Mesendoderm (in vitro differentiated cells): Measurements from ENCODE around the gene CASP9.

ENCODE experiments used
- DNase-seq: peaks from one replicate; pipeline ENCODE4 v3.0.0; 2013
- H2AK5ac ChIP-seq: 2 replicates; pipeline ENCODE4 v1.6.1; 2013; ENCODE audit warnings: low read length, inconsistent platforms
- H2BK120ac ChIP-seq: 2 replicates; pipeline ENCODE4 v1.6.1; 2013; ENCODE audit warnings: low read depth, mild to moderate bottlenecking, low read length, moderate library complexity, mixed read lengths
- H2BK15ac ChIP-seq: replicated peaks from 2 replicates; pipeline ENCODE4 v1.6.1; 2013; ENCODE audit warnings: low read depth, mild to moderate bottlenecking, moderate library complexity
- H2BK5ac ChIP-seq: 2 replicates; pipeline ENCODE4 v1.6.1; 2013; ENCODE audit warnings: low read length, inconsistent platforms
- H3K18ac ChIP-seq: 2 replicates; pipeline ENCODE4 v1.6.1; 2013; ENCODE audit warnings: mild to moderate bottlenecking, low read length, mixed read lengths
- H3K23ac ChIP-seq: one replicate; pipeline ENCODE4 v1.6.1; 2013; ENCODE audit warnings: low read length
- H3K27ac ChIP-seq: 2 replicates; pipeline ENCODE4 v1.5.1; 2013; ENCODE audit warnings: low read depth, mild to moderate bottlenecking, inconsistent platforms, low read length, moderate library complexity
- H3K27me3 ChIP-seq: 2 replicates; pipeline ENCODE4 v1.6.1; 2013; ENCODE audit warnings: low read length, control low read depth, mild to moderate bottlenecking, inconsistent platforms; ENCODE audit not compliant: insufficient read depth, poor library complexity
- H3K36me3 ChIP-seq: 2 replicates; pipeline ENCODE4 v1.6.1; 2013; ENCODE audit warnings: low read length, inconsistent platforms; ENCODE audit not compliant: control insufficient read depth, insufficient read depth
- H3K4ac ChIP-seq: one replicate; pipeline ENCODE4 v1.6.1; 2013; ENCODE audit warnings: low read depth, mild to moderate bottlenecking, low read length, moderate library complexity
- H3K4me1 ChIP-seq: 2 replicates; pipeline ENCODE4 v1.6.1; 2013; ENCODE audit warnings: low read depth, low read length, inconsistent platforms; ENCODE audit not compliant: control insufficient read depth
- H3K4me2 ChIP-seq: 2 replicates; pipeline ENCODE4 v1.6.1; 2013; ENCODE audit warnings: low read length
- H3K4me3 ChIP-seq: 2 replicates; pipeline ENCODE4 v1.5.1; 2013; ENCODE audit warnings: mild to moderate bottlenecking, low read length
- H3K56ac ChIP-seq: one replicate; pipeline ENCODE4 v1.6.1; 2013; ENCODE audit warnings: low read length
- H3K79me1 ChIP-seq: 2 replicates; pipeline ENCODE4 v1.6.1; 2013; ENCODE audit warnings: low read length, inconsistent platforms
- H3K79me2 ChIP-seq: 2 replicates; pipeline ENCODE4 v1.6.1; 2013; ENCODE audit warnings: mild to moderate bottlenecking, low read length; ENCODE audit not compliant: control insufficient read depth, insufficient read depth
- H3K9ac ChIP-seq: 2 replicates; pipeline ENCODE4 v1.6.1; 2013; ENCODE audit warnings: low read length, inconsistent platforms
- H4K5ac ChIP-seq: one replicate; pipeline ENCODE4 v1.6.1; 2013; ENCODE audit warnings: low read length
- H4K8ac ChIP-seq: one replicate; pipeline ENCODE4 v1.6.1; 2013; ENCODE audit warnings: low read depth, mild to moderate bottlenecking, control low read depth, low read length, moderate library complexity
- WGBS: extraction: QIAGEN DNeasy Blood & Tissue Kit; methylation state at CpG from one replicate; pipeline ENCODE4 v1.1.7; 2013; ENCODE audit warnings: low lambda C conversion rate, missing lambda C conversion rate; ENCODE audit not compliant: insufficient coverage; ENCODE audit errors: extremely low coverage; 5-methylcytosine and 5-hydroxymethylcytosine counted together

The CASP9 gene

DNA sequence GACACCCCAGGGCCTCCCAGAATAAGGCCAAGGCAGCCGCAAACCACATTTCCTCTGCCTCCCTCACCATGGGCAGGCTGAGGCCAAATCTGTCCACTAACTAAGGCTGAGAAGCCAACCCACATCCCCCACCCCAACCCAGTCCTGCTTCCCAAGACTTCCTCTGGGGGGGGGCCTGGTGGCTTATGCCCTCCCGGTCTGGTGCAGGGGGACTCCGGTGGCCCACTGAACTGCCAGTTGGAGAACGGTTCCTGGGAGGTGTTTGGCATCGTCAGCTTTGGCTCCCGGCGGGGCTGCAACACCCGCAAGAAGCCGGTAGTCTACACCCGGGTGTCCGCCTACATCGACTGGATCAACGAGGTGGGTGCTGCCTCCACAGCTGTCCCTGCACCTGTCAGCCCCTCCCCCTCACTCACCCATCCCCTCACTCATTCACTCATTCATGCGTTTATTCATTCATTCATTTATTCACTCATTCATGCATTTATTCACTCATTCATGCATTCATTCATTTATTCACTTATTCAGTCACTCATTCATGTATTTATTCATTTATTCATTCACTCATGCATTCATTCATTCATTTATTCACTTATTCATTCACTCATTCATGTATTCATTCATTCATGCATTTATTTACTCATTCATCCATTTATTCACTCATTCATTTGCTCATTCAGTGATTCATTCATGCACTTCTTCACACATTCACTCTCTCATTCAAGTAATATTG is 78.5 kb downstream of the CASP9 start:
- Histone ChIP-seq H2BK5ac (no peak overlapping the region), H3K56ac (no peak overlapping the region), H3K79me1 (no peaks in the 10 kb centered on the region), H3K36me3 (no peaks in the 10 kb centered on the region), H4K5ac (no peak overlapping the region), H3K9ac (no peak overlapping the region), H2AK5ac (no peak overlapping the region), H3K4me1 (no peaks in the 10 kb centered on the region), H3K4ac (no peak overlapping the region), H3K23ac (no peak overlapping the region), H3K79me2 (no peaks in the 10 kb centered on the region), H3K27me3 (no peaks in the 10 kb centered on the region), H2BK15ac (no peak overlapping the region), H4K8ac (no peak overlapping the region), H2BK120ac (no peak overlapping the region), H3K4me3 (no peak overlapping the region), H3K27ac (no peak overlapping the region), H3K18ac (no peak overlapping the region), H3K4me2 (no peak overlapping the region)
- no peak for DNase-seq
- no CpG with 5 or more reads among the region's 14 CpGs for WGBS

DNA sequence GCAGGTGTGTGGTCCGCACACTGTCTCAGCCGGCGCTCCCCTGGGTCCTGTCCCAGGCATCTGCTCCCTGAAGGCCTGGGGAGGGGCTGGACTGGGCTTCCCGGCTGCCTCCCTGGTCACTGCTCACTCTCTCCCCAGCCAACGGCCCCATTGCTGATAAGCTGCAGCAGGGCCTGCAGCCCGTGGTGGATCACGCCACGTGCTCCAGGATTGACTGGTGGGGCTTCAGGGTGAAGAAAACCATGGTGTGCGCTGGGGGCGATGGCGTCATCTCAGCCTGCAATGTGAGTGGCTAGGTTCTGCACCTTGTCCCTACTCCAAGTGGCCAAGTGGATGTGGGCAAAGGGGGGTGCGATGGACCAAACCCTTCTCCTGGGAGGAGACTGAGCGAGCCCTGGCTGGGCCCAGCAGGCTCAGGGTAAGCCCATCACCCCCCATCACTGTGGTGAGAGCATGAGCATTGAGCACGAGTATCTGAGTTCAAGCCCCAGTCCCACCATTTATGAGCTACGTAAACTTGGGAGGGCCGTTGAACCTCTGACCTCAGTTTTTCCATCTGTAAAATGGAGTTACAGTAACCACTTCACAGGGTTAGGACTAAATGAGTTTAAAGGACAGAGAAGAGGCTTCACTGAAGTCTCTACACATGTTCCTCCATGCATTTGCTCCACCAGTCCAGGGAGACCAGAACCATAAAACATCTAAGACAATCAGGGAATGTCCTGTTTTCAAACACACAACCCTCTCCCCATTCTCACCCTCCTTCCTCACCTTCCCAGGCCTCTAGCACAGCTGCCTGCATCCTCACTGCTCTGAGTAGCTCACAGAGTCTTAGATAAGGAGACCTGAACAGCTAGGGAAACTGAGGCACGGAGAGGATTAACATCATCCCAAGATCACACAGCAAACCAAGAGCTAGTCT is 79.3 kb downstream of the CASP9 start:
- Histone ChIP-seq H3K4me2 (no peak overlapping the region), H4K8ac (no peak overlapping the region), H2BK15ac (no peak overlapping the region), H3K4me1 (no peaks in the 10 kb centered on the region), H2BK5ac (no peak overlapping the region), H3K4me3 (no peak overlapping the region), H3K4ac (no peak overlapping the region), H3K27me3 (no peaks in the 10 kb centered on the region), H3K27ac (no peak overlapping the region), H4K5ac (no peak overlapping the region), H2BK120ac (no peak overlapping the region), H3K23ac (no peak overlapping the region), H3K18ac (no peak overlapping the region), H3K36me3 (no peaks in the 10 kb centered on the region), H3K79me2 (no peaks in the 10 kb centered on the region), H3K79me1 (no peaks in the 10 kb centered on the region), H3K9ac (no peak overlapping the region), H2AK5ac (no peak overlapping the region), H3K56ac (no peak overlapping the region)
- no CpG with 5 or more reads among the region's 17 CpGs for WGBS
- no peak for DNase-seq

DNA sequence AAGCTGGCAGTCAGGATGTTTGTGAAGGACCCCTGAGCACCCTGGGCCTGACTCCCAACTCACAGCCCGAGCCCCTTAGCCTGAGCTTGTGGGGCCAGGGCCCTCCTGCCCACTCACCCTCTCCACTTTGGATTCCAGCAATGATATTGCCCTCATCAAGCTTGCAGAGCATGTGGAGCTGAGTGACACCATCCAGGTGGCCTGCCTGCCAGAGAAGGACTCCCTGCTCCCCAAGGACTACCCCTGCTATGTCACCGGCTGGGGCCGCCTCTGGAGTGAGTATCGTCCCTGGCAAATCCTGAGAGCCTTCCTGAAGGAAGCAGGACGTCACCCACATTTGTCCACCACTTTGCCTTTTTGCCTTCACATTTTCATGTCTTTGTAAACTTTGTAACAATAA is 80.7 kb downstream of the CASP9 start:
- Histone ChIP-seq H3K27ac (no peak overlapping the region), H2BK15ac (no peak overlapping the region), H3K4me3 (no peak overlapping the region), H2BK5ac (no peak overlapping the region), H3K18ac (no peak overlapping the region), H3K4me1 (no peaks in the 10 kb centered on the region), H3K27me3 (no peaks in the 10 kb centered on the region), H3K36me3 (no peaks in the 10 kb centered on the region), H2AK5ac (no peak overlapping the region), H3K79me2 (no peaks in the 10 kb centered on the region), H3K9ac (no peak overlapping the region), H3K79me1 (no peaks in the 10 kb centered on the region), H4K8ac (no peak overlapping the region), H3K4ac (no peak overlapping the region), H2BK120ac (no peak overlapping the region), H4K5ac (no peak overlapping the region), H3K23ac (no peak overlapping the region), H3K56ac (no peak overlapping the region), H3K4me2 (no peak overlapping the region)
- DNase-seq, result no peak
- WGBS, result no CpG with 5 or more reads among the region's 5 CpGs

DNA sequence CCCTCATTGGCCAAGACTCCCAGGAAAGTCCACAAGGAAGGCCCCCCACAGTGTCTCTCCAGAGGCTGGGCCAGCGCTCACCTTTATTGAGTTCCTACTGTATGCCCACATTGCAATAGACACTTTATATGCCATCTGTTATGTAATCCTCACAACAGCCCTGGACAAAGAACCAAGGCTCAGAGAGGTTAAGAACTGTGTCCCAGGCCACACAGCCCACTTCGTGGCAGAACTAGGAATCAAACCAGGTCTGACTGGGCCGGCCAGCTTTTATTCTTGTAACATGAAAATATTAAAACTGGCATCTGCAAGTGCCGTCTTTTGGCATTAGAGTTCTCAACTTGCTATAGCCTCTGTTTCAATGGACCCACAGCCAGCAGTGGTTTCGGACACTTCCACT is 81.3 kb downstream of the CASP9 start:
- no peak overlapping the region for H3K4ac ChIP-seq
- H3K23ac ChIP-seq, result no peak overlapping the region
- H3K36me3 ChIP-seq, result no peaks in the 10 kb centered on the region
- H2BK5ac ChIP-seq, result no peak overlapping the region
- no peaks in the 10 kb centered on the region for H3K79me1 ChIP-seq
- H3K56ac ChIP-seq, result no peak overlapping the region
- H3K79me2 ChIP-seq, result no peaks in the 10 kb centered on the region
- H2BK120ac ChIP-seq, result no peak overlapping the region
- no peak overlapping the region for H3K9ac ChIP-seq
- no peak overlapping the region for H3K27ac ChIP-seq
- no CpG with 5 or more reads among the region's 5 CpGs for WGBS
- H3K27me3 ChIP-seq, result no peaks in the 10 kb centered on the region
- H2AK5ac ChIP-seq, result no peak overlapping the region
- H3K4me1 ChIP-seq, result no peaks in the 10 kb centered on the region
- no peak overlapping the region for H3K4me2 ChIP-seq
- H3K18ac ChIP-seq, result no peak overlapping the region
- H4K8ac ChIP-seq, result no peak overlapping the region
- DNase-seq, result no peak
- no peak overlapping the region for H4K5ac ChIP-seq
- no peak overlapping the region for H2BK15ac ChIP-seq
- no peak overlapping the region for H3K4me3 ChIP-seq

GRCh38 chr1:15442119-15442518 is 81.9 kb downstream of the CASP9 start:
- no peak overlapping the region for H3K4me3 ChIP-seq
- H3K4me2 ChIP-seq, result no peak overlapping the region
- no peak overlapping the region for H3K56ac ChIP-seq
- no peaks in the 10 kb centered on the region for H3K79me2 ChIP-seq
- H4K8ac ChIP-seq, result no peak overlapping the region
- H2BK120ac ChIP-seq, result no peak overlapping the region
- H3K23ac ChIP-seq, result no peak overlapping the region
- no peaks in the 10 kb centered on the region for H3K4me1 ChIP-seq
- DNase-seq, result no peak
- no peak overlapping the region for H2BK15ac ChIP-seq
- H3K36me3 ChIP-seq, result no peaks in the 10 kb centered on the region
- no peak overlapping the region for H3K27ac ChIP-seq
- no peaks in the 10 kb centered on the region for H3K79me1 ChIP-seq
- H3K18ac ChIP-seq, result no peak overlapping the region
- no peak overlapping the region for H2BK5ac ChIP-seq
- no peak overlapping the region for H3K4ac ChIP-seq
- no CpG with 5 or more reads among the region's 8 CpGs for WGBS
- no peak overlapping the region for H2AK5ac ChIP-seq
- H3K9ac ChIP-seq, result no peak overlapping the region
- H4K5ac ChIP-seq, result no peak overlapping the region
- H3K27me3 ChIP-seq, result no peaks in the 10 kb centered on the region
